ENCODE measurements around the gene CNPPD1. TPM values are rescaled to one million over a fixed set of nuclear protein-coding genes. Genes with fewer than 3 reads are reported as not detected.

Gene CNPPD1
- total and polyA plus RNA-seq, 2 of the 8 experiments (the other 6 are each of a cell fraction or from before 2014, with no cell fraction given) = 32.9 to 35.9 TPM

GRCh38 chr2:219157396-219157795 lies 19.3 kb downstream of the CNPPD1 start (continued):
- TF ChIP-seq KDM1A (IDR thresholded peaks at IDR 0.05; ENCODE audit: borderline replicate concordance, low read length) = no peak

All from H1 (cell line).